HG03066 (cell line): ENCODE measurements around the gene BRINP2.

Source experiments
- ATAC-seq: cut with Tn5 transposase; IDR thresholded peaks from one replicate; pipeline ENCODE4 v1.9.1; 2021; ENCODE audit warnings: low read depth; ENCODE audit not compliant: unreplicated experiment

BRINP2 gene

DNA sequence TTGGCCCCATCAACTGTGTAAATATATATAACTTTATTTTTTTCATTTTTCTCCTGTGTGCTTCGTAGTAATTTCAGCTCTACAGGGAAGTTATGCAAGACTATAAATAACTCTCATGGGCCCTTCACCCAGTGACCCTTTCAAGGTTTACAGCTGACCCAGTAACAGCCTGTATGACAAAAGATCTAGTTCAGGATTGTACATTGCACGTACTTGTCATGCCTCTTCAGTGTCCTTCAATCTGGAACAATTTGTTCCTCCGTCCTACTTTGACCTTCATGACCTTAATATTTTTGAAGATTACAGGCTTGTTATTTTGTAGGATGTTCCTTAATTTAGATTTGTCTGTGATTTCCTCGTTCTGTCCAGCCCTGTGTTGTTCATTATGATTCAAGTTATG, 40.5 kb downstream of the BRINP2 start:
- no peak for ATAC-seq

DNA sequence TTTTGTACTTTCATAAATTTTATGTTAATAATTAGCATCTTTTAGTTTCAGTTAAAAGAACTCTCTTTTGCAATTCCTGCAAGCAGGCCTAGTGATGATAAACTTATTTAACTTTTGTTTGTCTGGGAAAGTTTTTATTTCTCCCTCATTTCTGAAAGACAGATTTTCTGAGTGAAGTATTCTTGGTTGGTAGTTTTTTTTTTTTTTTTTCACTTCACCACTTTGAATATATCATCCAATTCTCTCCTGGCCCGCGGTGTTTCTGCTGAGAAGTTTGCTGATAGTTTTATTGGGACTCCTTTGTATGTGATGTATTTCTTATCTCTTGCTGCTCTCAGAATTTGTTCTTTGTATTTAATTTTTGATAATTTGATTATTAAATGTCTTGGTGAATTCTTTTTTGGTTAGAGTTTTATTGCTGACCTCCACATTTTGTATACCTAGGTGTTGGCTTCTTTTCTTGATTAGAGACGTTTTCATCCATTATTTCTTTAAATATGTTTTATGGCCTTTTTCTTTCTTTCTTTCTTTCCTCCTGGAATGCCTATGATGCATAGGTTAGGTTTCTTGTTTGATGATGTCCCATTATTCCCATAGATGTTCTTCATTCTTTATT, 45.9 kb downstream of the BRINP2 start:
- no peak for ATAC-seq

DNA sequence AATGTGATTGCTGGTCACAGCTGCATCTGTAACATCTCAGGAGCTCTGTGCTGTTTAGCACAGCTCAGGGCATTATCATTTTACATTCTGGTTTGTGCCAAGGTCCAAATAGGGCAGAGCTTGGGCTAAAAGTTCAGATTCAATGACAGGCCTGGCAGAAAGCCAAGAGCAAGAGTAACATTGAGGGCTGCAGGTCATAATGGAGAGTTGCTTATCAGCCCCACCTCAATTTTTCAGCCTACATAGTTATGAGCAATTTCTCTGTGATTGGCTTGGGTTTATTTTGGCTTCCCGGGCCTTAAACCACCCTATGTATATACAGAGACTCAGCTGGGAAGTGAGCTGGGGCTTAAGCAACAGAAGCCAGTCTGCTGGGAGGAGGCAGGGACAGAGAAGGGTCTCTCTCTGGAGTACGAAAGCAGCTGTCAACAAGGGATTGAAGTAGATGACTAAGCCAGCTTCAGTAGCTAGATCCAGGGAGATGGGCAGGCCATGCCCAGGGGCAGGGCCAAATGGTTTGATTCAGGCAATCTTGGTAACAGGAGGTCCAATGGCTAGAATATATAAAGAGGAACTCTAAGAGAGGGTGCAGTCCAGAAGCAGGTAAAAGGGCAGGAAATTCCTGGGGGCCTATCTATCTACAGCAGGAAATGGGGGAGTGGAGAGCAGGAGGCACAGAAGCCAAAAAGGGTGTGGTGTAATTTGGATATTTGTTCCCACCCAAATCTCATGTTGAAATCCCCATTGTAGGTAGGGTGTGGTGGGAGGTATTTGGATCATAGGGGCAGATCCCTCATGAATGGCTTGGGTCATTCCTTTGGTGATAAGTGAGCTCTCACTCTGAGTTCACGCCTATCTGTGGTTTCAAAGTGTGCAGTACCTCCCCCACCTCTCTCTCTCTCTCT, 49.0 kb downstream of the BRINP2 start:
- ATAC-seq, result no peak

DNA sequence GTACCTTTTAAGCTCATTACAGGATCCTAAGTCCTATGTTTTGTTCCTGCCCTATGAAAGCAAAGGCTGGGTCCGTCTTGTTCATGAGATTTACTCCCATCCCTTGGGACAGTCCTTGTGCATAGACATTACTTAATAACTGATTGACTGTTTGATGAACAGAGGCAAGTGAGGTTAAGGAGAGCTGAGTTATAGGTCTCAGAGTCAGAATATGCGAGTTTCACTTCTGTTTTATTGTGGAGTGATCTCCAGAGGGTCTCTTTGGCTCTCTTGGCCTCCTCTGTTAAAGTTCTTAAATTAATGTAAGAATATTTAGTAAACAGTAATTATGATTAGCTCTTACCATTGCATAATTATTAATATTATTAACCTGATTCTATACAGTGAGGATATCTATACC, 52.6 kb downstream of the BRINP2 start:
- ATAC-seq, result no peak

DNA sequence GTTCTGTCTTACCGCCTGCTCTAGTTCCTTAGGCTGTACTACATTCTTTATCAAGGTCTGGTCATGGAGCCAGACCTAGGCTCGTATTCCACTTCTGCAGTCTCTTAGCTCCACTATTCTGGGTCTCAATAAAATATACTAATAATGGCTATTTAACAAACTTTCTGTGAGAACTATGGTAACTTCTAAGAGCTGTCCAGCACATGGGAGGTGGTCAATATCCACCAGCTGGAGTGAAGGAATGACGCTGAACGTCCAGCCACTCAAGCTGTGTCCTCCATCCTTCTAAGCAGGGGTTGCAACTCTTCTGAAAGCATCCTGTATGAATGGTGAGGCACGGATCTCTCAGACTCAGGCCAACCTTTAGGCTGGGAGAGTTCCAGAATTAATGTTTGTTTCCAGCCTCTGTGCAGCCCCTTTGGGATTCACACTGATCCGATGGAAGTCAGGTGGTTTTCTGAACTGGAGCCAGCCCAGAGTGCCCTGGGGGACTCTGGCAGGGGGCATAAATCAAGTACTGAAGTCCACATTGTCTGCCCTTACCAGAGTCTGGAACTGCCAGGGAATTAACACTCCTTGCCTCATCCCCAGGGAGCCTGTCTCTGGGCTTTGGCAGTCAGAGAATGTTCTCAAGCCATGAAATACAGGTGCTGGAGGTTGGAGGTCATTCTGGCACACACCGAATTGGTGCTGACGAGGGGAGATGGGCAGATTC, 57.4 kb downstream of the BRINP2 start:
- ATAC-seq, result no peak

DNA sequence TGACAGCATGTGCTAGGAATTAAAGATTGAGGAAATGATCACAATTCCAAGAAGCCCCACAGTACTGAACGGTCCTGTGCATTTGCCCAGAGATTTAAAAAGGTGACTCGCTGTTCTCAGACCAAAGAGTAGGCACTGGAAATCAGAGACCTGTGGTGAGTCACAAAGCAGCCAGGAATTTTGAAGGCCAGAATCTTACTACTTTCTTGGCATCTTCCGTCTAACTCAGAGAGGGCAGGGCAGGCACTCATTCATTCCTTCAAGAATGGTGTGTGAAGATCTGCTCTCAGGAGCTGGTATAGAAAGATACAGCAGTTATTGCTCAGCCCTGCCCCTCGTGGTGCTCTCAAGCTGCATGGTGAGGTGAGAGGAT, 57.9 kb downstream of the BRINP2 start:
- ATAC-seq, result no peak

DNA sequence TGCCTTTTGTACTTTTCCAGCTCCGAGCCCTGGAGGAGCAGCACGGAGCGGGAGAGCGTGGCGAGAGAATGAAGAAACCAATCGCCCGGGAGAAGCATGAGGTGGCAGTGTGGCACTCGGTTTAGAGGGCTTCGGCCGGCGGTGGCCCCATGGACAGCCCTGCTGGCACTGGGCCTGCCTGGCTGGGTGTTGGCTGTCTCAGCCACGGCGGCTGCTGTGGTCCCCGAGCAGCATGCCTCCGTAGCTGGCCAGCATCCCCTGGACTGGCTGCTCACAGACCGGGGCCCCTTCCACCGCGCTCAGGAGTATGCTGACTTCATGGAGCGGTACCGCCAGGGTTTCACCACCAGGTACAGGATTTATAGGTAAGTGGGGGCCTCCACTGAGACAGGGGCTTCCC, 59.0 kb downstream of the BRINP2 start:
- ATAC-seq, result no peak

DNA sequence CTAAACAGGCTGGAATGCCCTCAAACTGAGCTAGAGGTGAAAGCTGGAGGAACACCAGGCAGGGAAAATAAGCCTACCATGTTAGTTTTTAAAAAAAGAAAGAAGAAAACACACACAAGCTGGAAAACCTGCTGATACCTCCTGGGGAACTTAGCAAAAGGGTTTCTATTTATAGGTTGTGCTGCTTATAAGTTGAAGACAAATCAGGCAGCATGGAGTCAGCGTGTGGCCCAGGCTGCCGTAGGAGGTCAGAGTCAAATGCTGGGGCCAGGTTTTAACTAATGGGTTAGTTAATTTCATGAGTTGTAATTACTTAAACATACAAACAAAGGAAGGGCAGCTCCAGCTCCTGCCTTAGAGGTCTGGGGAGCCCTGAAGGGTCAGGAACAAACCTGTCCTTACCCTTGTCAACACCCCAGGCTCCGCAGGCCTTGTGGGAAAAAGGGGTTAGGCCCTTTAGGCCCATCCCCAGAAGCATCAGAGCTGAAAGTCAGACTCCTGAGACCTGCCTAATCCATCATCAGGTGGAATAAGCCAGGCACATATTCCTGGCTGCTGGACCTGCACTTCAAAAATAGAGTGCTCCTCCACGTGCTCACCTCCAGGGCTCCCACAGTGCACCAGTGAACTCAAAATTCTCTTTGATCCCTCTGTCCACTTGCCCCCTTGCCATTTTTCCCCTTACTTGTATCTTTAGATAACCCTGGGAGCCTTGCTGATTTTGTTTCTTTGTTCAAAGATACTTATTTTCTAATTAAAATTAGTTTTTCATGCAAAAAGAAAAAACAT, 59.7 kb downstream of the BRINP2 start:
- no peak for ATAC-seq

DNA sequence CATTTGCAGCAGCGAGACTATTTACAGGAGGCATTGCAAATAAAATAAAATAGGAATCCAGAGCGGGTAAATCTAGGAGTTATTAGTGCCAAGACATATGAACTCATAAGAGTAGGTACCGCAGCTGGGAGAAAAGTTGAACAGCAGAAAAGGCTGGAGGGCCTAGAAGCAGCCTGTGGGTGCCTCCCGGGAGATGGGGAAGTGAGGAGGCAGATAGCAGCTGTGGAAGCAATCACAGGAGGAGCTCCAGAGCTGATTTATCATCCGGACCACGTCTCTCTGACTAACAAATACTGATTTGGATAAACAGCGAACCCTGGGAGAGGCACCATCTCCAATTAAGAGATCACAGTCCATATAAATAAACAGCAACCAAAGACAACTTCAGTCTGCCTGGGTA, 64.6 kb downstream of the BRINP2 start:
- no peak for ATAC-seq

DNA sequence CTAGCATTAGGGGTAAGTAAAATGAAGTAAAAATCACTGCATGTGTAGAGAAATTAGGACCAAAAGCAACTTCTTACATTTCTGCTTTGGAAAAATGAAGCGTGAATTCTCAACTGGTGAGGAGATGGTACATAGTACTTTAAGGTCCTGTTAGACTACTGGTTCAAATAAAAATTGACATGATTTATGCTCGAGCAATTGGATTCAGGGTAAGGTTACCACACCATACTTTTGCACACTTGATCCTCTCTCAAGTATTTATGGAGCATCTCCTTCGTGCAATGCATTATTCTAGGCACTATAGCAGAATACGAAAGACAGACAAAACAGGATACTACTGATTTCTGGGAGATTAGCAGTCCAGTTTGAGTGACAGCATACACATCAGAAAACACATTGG, 66.2 kb downstream of the BRINP2 start:
- no peak for ATAC-seq

DNA sequence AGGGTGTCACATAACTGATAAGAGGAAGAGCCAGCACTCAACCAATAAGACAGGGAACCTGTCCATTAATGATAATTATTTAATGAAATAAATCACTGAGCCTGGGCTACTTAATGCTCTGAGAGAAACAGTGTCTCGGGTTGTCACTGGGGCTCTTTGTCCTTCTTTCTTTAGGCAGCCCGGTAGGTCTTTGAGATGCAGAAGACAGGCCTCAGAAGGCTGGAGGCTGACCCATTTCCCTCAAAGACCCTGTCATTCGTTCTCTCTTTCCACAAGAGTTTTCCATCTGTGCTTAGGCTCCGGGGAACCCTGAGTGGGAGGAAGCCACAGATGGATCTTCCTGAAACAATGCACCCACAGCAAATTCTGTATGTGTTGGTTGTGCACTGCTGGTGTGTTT, 68.2 kb downstream of the BRINP2 start:
- ATAC-seq, result no peak

DNA sequence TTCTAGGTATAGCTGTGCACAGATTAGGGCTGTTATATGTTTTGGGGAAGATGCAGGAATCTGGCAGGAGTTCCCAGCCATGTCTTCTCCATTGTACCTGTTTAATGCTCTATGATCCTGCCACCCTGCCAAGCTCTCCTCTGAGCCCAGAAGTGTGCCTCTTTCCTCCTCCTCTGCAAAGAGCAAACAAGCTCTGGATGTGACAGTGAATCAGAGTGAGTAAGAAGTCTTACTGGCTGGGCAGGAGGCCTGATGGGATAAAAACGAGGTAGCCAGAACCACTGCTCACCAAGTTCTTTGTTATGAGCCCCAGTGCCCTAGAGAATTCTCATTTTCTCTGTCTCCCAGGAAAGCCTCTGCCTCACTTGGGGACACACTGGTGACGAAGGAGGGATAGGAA, 69.0 kb downstream of the BRINP2 start:
- ATAC-seq, result no peak

DNA sequence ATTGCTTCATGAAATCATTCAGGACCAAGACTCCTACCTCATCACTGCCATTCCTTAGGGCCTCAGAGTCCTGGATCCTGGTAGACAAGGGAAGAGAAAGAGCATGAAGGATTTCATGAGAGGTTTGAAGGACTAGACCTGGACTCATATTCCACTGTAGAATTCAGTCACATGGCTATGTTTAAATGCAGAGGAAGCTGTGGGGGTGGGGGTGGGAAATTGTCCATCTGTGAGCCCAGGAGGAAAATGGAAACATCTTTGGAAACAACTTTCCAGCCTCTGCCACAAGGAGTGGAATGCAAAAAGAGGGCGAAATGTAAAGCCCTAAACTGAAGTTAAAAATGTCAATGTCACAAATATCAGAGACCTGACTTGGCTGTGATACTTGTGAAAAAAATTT, 73.0 kb downstream of the BRINP2 start:
- no peak for ATAC-seq

DNA sequence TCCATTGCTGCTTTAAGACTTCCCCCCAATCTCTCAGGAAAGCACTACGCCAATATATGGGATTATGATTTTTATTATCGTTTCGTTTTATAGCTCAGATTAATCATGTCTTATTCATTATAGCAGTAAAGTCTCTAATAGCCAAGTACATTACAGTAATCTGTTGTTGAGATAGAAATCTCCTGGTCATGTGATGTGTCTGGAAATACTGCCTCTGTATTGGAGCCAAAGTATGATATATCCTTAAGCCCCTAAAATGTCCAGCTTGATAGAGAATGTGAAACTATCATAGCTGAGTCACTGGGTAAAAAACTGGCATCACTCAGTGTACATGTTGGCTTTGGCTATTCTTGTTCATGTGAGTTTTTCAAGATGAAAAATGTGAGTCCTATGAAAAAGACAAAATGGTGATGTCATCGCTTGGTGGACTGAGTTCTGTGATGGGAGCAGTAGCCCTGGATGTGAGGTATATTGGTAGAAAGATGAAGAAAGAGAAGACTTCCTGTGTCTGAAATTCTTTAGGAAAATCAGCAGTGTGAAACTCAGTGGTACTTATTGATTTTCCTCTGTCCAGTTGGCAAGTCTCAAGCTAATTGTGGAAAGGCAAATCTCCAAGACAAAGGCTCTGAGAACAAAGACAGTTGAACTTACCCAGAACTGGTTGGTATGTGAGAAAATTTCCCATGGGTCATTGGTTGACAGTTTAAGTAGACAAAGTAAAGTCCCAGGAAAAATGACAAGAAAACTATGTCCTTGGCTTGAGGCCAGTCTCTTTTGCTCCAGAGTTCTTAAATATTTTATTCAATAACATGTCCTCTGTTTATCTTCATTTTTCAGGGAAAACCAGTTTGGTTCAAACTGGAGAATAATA, 76.2 kb downstream of the BRINP2 start:
- no peak for ATAC-seq

DNA sequence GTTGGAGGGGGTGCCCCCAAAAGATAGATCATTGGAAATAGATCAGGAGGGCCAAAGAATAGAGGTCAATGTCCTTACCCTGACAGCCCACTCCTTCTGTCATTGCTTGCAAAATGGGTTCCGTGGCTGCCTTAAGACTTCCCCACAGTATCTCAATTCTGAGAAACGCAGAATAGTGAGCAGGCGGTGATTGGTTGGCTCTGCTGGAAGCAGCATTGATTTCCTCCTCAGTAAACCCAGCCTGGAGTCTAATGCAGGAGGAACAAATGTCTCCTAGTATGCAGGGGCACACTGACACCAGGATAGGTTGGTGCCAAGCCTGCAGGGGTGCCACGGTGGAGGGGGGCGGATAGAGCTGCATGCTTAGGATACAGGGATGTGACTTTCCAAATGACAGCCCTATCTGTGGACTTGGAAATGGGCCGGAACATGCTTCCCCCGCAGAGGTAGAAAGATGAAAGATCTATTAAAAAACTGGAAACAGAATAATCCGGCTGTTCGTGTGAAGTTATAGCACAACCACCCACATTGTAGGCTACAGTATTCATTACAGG, 76.9 kb downstream of the BRINP2 start:
- ATAC-seq, result no peak

DNA sequence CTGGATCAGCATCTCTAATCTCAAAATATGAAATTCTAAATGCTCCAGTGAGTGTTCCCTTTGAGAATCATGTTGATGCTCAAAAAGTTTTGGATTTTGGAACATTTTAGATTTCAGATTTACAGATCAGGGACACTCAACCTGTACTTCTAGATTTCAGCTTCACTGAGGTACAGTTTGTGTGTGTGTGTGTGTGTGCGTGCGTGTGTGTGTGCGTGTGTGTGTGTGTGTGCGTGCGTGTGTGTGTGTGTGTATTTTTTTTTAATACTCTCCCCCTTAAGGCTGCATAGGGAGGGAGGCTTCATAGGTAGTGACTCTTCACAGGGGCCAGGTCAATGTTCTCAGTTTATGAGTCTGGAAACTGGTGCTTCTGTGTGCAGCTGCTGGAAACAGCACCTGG, 77.5 kb downstream of the BRINP2 start:
- no peak for ATAC-seq

DNA sequence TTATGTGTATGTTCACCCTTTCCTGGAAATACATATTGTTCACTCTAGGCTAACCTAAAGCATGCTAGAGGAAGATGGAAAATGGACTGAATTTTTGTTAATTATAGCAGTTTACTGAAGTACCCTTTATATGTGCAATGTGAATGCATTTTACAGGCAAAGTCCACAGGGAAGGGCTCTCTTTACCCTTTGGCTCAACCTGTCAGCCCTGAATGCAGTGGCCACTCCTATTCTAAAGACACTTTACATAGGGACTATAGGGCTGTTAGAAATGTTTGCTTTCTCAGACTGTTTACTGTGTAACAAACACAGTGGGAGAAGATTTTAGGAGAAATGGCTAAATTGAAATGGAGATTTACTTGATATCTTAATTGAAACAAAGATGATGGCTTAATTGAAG, 78.5 kb downstream of the BRINP2 start:
- ATAC-seq, result no peak

DNA sequence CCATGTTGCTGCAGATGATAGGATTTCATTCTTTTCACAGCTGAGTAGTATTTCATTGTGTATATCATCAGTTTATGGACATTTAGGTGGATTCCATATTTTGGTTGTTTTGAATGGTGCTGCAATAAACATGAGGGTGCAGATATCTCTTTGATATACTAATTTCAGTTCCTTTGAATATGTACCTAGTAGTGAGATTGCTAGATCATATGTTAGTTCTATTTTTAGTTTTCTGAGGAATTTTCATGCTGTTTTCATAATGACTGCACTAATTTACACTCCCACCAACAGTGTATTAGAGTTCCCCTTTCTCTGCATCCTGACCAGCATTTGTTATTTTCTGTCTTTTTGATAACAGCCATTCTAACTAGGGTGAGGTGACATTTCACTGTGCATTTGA, 82.1 kb downstream of the BRINP2 start:
- ATAC-seq, result no peak

DNA sequence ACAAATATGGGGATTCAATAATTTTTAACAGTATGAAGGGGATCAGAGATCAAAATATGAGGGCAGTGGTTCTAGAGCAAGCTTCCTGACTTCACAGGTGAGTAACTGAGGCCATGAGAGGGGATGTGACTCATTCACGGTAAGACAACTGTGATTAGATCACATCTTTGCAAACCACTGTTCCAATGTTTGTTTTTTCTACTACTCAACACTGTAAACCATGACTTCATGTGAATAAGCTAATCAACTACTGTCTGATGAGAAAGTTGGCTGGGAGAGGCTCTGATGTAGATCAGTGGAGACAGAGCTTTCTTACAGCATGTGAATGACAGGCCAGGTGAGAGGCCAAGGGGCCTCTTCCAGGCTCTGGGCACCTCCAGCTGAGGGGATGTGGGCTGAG, 84.7 kb downstream of the BRINP2 start:
- ATAC-seq, result no peak
